GM12864 (cell line): ENCODE measurements around the gene ATRNL1.

ENCODE experiments used
- DNase-seq: peaks from one replicate; pipeline ENCODE4 v3.0.0-alpha.2; 2011; ENCODE audit warnings: low read depth
- H3K4me3 ChIP-seq: 2 replicates; pipeline ENCODE4 v1.5.1; 2011; ENCODE audit warnings: mild to moderate bottlenecking, low read depth, low read length, control low read depth
- TF ChIP-seq, protein P1 (sequence below): IDR thresholded peaks from 2 replicates; pipeline ENCODE4 v1.5.1; 2011; ENCODE audit warnings: low read depth, mild to moderate bottlenecking, moderate library complexity, low read length, control low read depth, inconsistent platforms; ENCODE audit errors: missing control alignments

Gene ATRNL1

GRCh38 chr10:115107830-115108229, 14.7 kb downstream of the ATRNL1 start:
- no peak overlapping the region for H3K4me3 ChIP-seq
- no peak for DNase-seq
- TF ChIP-seq, protein P1, sequence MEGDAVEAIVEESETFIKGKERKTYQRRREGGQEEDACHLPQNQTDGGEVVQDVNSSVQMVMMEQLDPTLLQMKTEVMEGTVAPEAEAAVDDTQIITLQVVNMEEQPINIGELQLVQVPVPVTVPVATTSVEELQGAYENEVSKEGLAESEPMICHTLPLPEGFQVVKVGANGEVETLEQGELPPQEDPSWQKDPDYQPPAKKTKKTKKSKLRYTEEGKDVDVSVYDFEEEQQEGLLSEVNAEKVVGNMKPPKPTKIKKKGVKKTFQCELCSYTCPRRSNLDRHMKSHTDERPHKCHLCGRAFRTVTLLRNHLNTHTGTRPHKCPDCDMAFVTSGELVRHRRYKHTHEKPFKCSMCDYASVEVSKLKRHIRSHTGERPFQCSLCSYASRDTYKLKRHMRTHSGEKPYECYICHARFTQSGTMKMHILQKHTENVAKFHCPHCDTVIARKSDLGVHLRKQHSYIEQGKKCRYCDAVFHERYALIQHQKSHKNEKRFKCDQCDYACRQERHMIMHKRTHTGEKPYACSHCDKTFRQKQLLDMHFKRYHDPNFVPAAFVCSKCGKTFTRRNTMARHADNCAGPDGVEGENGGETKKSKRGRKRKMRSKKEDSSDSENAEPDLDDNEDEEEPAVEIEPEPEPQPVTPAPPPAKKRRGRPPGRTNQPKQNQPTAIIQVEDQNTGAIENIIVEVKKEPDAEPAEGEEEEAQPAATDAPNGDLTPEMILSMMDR = no peak

DNA sequence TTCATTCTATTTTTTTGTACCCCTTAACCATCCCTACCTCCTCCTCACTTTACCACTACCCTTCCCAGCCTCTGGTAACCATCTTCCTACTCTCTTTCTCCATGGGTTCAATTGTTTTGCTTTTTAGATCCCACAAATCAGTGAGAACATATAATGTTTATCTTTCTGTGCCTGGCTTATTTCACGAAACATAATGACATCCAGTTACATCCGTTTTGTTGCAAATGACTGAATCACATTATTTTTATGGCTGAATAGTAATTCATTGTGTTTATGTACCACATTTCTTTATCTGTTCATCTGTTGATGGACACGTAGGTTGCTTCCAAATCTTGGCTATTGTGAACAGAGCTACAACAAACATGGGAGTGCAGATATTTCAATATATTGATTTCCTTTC, 24.1 kb downstream of the ATRNL1 start:
- TF ChIP-seq, protein P1 = no peak
- DNase-seq = no peak
- H3K4me3 ChIP-seq = no peak overlapping the region

DNA sequence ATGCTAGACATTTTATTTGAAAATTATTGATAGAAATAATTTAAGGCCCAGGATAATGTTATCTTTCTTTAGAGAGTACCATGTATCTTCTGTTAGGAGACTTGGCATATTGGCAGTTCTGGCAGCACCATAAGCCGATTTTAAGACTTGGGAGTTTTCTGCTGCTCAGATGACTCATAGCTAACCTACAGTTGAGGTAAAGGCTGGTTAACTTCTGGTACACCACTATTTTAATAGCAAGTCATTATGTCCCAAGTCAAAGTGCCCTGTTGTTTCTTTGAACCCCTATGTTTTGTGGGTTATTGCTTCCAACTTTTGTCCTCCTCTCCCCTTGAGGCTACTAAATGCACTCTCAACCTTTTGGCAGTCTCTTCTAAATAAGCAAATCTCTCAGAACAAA, 25.2 kb downstream of the ATRNL1 start:
- TF ChIP-seq, protein P1 = no peak
- DNase-seq = no peak
- H3K4me3 ChIP-seq = no peak overlapping the region

DNA sequence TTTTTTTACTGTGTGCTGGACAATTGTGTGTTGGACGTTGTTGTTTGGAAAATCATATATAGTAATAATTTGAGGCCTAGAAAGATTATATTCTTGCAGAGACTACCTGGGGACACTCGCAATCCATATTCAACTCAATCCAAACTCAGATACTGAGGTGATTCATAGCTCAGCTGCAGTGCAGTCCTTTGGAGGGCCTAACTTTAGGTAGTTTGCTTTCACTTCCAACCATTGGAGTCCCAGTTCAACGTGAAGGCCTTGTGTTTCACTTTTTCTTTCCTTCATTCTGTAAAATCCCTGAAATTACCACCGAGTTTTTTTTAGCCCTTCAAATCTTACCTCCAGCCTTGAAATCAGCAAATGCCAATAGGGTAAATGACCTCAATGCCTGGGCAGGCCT, 32.3 kb downstream of the ATRNL1 start:
- DNase-seq = no peak
- TF ChIP-seq, protein P1 = no peak
- H3K4me3 ChIP-seq = no peak overlapping the region

DNA sequence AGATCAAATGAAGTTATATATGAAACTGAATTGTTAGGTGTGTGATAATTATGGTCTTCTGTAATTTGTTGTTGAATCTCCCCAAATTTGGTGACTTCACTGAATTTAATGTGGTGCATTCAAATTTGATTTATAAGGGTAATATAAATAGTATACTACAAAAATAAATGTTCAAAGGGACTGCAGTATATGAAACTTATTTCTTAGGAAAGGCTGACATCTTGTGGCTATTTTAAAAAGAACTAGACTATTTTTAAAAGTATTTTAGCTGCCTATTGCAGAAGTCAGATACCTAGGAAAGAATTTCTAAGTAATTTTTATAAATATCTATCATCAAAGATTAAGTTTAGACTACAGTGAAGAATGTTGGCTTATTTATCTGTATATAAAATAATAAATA, 36.6 kb downstream of the ATRNL1 start:
- TF ChIP-seq, protein P1 = no peak
- no peak for DNase-seq
- H3K4me3 ChIP-seq = no peak overlapping the region

GRCh38 chr10:115136616-115137015, 43.5 kb downstream of the ATRNL1 start:
- no peak overlapping the region for H3K4me3 ChIP-seq
- TF ChIP-seq, protein P1 = no peak
- DNase-seq = no peak

- TF ChIP-seq, protein P1 = no peak
- no peak overlapping the region for H3K4me3 ChIP-seq
- no peak for DNase-seq
Measured at GRCh38 chr10:115141254-115141653, 48.1 kb downstream of the ATRNL1 start.
